ENCODE data around the gene CA10.

DNA sequence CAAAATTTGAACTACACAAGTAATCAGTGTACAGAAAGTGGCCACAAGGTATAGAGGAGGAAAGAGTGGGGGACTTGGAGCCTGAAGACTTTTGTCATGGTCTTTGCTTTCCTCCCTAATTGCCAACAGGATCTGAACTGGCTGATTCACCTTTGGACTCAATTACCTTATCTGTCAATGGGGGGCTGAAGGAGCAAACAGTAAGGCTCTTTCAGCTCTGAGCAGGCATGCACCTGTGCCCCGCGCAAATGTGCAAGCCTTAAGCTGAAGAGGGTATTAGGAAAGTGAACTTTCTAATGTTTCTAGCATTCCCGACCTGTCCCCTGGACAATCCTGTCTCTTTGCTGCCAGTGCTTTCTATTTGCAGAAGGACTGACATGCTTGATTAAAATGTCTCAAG is 302.7 kb downstream of the CA10 start:
- TF ChIP-seq CTCF (IDR thresholded peaks at IDR 0.05) (no peak), POLR2A (IDR thresholded peaks at IDR 0.05) (no peak)

Data from transverse colon (tissue), 3 donors.